Sigmoid colon (tissue), 7 donors: ENCODE data around the gene CFAP126. TPM values are rescaled to one million over a fixed set of nuclear protein-coding genes. Genes with fewer than 3 reads are reported as not detected.
"Not testable (repeated sequence)": the region's sequence is repeated elsewhere in the genome, so short reads cannot be mapped to it uniquely, and the experiment has no call there.

Source experiments
- DNase-seq: peaks from one replicate; pipeline ENCODE4 v3.0.0-alpha.2; 2019
- H3K27ac ChIP-seq, 4 donors: fragments of 200-600 bp; sonication (generic); one replicate each; pipeline ENCODE4 v1.5.1; 2016 to 2019; ENCODE audit warnings: mild to moderate bottlenecking in 1 of 4
- H3K27me3 ChIP-seq, 3 donors: fragments of 200-600 bp; sonication (generic); one replicate each; pipeline ENCODE4 v1.5.1; 2019; ENCODE audit warnings: mild to moderate bottlenecking in 1 of 3
- H3K36me3 ChIP-seq, 4 donors: fragments of 200-600 bp; sonication (generic); one replicate each; pipeline ENCODE4 v1.5.1; 2016 to 2019
- H3K4me1 ChIP-seq, 4 donors: fragments of 200-600 bp; sonication (generic); one replicate each; pipeline ENCODE4 v1.5.1; 2017 to 2019
- H3K4me3 ChIP-seq, 4 donors: fragments of 200-600 bp; sonication (generic); one replicate each; pipeline ENCODE4 v1.5.1; 2017 to 2019; ENCODE audit warnings: mild to moderate bottlenecking in 2 of 4, moderate library complexity in 1 of 4
- H3K9me3 ChIP-seq, 4 donors: fragments of 200-600 bp in 3 of 4; sonication (generic) in 3 of 4; one replicate each; pipeline versions ENCODE4 v1.5.1 to v1.6.1; 2013 to 2019
- CTCF ChIP-seq, 4 experiments: fragments of 450-650 bp in 3 of 4; fragments of 200-600 bp in 1 of 4; IDR thresholded peaks; one replicate each; pipeline ENCODE4 v1.5.1; 2016 to 2019; ENCODE audit warnings: antibody characterized with exemption in 4 of 4, mild to moderate bottlenecking in 3 of 4, moderate library complexity in 2 of 4
- EP300 ChIP-seq, 4 donors: sonication (generic); formaldehyde crosslinking; IDR thresholded peaks; one replicate each; pipeline ENCODE4 v1.6.1; 2017; ENCODE audit warnings: antibody characterized with exemption in 4 of 4
- POLR2A ChIP-seq, 2 donors: fragments of 450-650 bp; IDR thresholded peaks; one replicate each; pipeline ENCODE4 v1.6.1; 2016; ENCODE audit warnings: antibody characterized with exemption in 2 of 2, mild to moderate bottlenecking in 2 of 2, moderate library complexity in 2 of 2
- POLR2AphosphoS5 ChIP-seq, 4 donors: sonication (generic); formaldehyde crosslinking; IDR thresholded peaks; one replicate each; pipeline ENCODE4 v1.6.1; 2017; ENCODE audit warnings: antibody characterized with exemption in 4 of 4
- whole genome bisulfite sequencing, 2 donors: extraction: QIAGEN DNeasy Blood & Tissue Kit; methylation state at CpG; one replicate each; pipeline ENCODE4 v1.1.7; 2013; 5-methylcytosine and 5-hydroxymethylcytosine counted together
- intact Hi-C: fragments of 100-400 bp; cut with DNase I; formaldehyde crosslinking; loops from one replicate; pipeline ENCODE4 v1.15.1; 2023
- polyA plus RNA-seq, 3 donors: library from polyadenylated mRNA; stranded (reverse); fragments of 200-250 nt; gene quantifications; one replicate each; pipeline ENCODE4 v1.2.3, GENCODE V29; 2013
- total RNA-seq, 4 donors: library from RNA; depleted of rRNA; stranded (reverse); fragments of >200 nt; gene quantifications; one replicate each; pipeline ENCODE4 v1.1.0, GENCODE V29; 2016
- donor health status: healthy with polysubstance abuse.
- donor health status: Bipolar disorder and iron deficiency.
- donor health status: healthy.

CFAP126 gene
- total RNA-seq (not detected), polyA plus RNA-seq (not detected)

- H3K36me3 ChIP-seq = peaks cover 0 to 38% (median 4%) of the 10 kb centered on the region in 4 donors
- H3K4me1 ChIP-seq = peaks cover 0 to 7% (median 3%) of the 10 kb centered on the region in 4 donors
- peak; percentile 74 for DNase-seq
- no peaks in the 10 kb centered on the region for H3K27me3 ChIP-seq
- H3K4me3 ChIP-seq = no peak within 1 kb of the TSS
- WGBS, 2 donors = 26 to 30% methylated on average over 6 of the region's 6 CpGs
- TF ChIP-seq EP300 (IDR thresholded peaks at IDR 0.05) (no peak), POLR2AphosphoS5 (IDR thresholded peaks at IDR 0.05) (no peak)
- H3K27ac ChIP-seq = peak within 1 kb of the TSS in 3 of 4 donors; percentile 22 to 48 (median 41)
- H3K9me3 ChIP-seq = no peaks in the 10 kb centered on the region
- intact Hi-C loops = no loop called here
Measured at GRCh38 chr1:161367684-161368400, at the start of gene CFAP126. Gene CFAP126 (minus strand): TSS chr1:161367876. CDS start chr1:161367868, 8 bp downstream.

GRCh38 chr1:161413050-161413449, 45.4 kb upstream of the CFAP126 start:
- H3K9me3 ChIP-seq, H3K4me3 ChIP-seq, H3K4me1 ChIP-seq, intact Hi-C loops, DNase-seq, H3K27me3 ChIP-seq, H3K27ac ChIP-seq, H3K36me3 ChIP-seq: not testable (repeated sequence)
- WGBS, 2 donors = 91 to 93% methylated on average over 7 of the region's 7 CpGs

- H3K27ac ChIP-seq, H3K27me3 ChIP-seq, H3K4me1 ChIP-seq, H3K9me3 ChIP-seq, DNase-seq, H3K4me3 ChIP-seq, H3K36me3 ChIP-seq, intact Hi-C loops: not testable (repeated sequence)
- WGBS, 2 donors = 91 to 92% methylated on average over 4 of the region's 4 CpGs
Measured at GRCh38 chr1:161410636-161410970, 42.9 kb upstream of the CFAP126 start.

GRCh38 chr1:161409848-161410635, 42.4 kb upstream of the CFAP126 start:
- H3K36me3 ChIP-seq, DNase-seq, intact Hi-C loops, H3K27ac ChIP-seq, H3K9me3 ChIP-seq, H3K4me3 ChIP-seq, H3K4me1 ChIP-seq, H3K27me3 ChIP-seq: not testable (repeated sequence)
- 72 to 79% methylated on average over 13 of the region's 13 CpGs for WGBS, 2 donors

- no peak for DNase-seq
- Histone ChIP-seq H3K27ac (no peak overlapping the region), H3K4me1 (no peaks in the 10 kb centered on the region), H3K27me3 (no peaks in the 10 kb centered on the region), H3K4me3 (no peak overlapping the region), H3K9me3 (no peaks in the 10 kb centered on the region), H3K36me3 (no peaks in the 10 kb centered on the region)
- TF ChIP-seq POLR2AphosphoS5 (IDR thresholded peaks at IDR 0.05) (no peak), CTCF (IDR thresholded peaks at IDR 0.05) (no peak), POLR2A (IDR thresholded peaks at IDR 0.05) (no peak), EP300 (IDR thresholded peaks at IDR 0.05) (no peak)
- 65 to 77% methylated on average over 3 of the region's 3 CpGs for WGBS, 2 donors
- intact Hi-C loops = no loop called here
Measured at GRCh38 chr1:161408429-161409052, 40.9 kb upstream of the CFAP126 start.

- Histone ChIP-seq H3K27ac (no peak overlapping the region), H3K36me3 (no peaks in the 10 kb centered on the region), H3K4me3 (no peak overlapping the region), H3K27me3 (no peaks in the 10 kb centered on the region), H3K9me3 (no peaks in the 10 kb centered on the region), H3K4me1 (no peaks in the 10 kb centered on the region)
- TF ChIP-seq CTCF (IDR thresholded peaks at IDR 0.05) (no peak), POLR2A (IDR thresholded peaks at IDR 0.05) (no peak), POLR2AphosphoS5 (IDR thresholded peaks at IDR 0.05) (no peak), EP300 (IDR thresholded peaks at IDR 0.05) (no peak)
- 93 to 94% methylated on average over 6 of the region's 6 CpGs for WGBS, 2 donors
- intact Hi-C loops = no loop called here
- DNase-seq = no peak
Measured at GRCh38 chr1:161407451-161407985, 39.8 kb upstream of the CFAP126 start.

- H3K9me3 ChIP-seq, H3K27ac ChIP-seq, H3K4me3 ChIP-seq, intact Hi-C loops, H3K27me3 ChIP-seq, H3K36me3 ChIP-seq, H3K4me1 ChIP-seq, DNase-seq: not testable (repeated sequence)
- 97% methylated on average over 17 of the region's 17 CpGs for WGBS, 2 donors
Measured at GRCh38 chr1:161406551-161406950, 38.9 kb upstream of the CFAP126 start.
